Measurements from ENCODE around the gene MAP2K5.

MAP2K5 gene

DNA sequence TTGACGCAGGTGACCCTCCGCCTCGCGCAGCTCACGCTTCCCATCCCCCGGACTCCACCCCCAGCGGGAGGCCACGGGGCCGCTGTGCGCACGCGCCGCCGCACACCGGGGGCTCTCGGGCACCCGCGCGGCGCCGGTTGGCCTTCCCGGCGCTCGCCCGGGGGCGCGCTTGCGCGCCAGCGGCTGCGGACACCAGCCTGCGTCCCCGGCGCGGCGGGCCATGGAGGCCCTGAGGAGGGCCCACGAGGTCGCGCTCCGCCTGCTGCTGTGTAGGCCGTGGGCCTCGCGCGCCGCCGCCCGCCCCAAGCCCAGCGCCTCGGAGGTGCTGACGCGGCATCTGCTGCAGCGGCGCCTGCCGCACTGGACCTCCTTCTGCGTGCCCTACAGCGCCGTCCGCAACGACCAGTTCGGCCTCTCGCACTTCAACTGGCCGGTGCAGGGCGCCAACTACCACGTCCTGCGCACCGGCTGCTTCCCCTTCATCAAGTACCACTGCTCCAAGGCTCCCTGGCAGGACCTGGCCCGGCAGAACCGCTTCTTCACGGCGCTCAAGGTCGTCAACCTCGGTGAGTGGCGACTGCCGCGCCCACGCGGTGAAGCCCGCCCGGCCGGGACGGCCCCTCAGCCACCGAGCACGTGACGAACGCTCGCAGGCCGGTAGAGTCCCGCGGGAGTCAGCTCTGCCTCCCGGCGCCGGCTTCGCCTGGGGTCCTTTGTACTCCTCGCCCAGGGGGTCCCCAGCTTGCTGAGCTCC is 21.3 kb upstream of the MAP2K5 start, which contains the start of gene C15orf61 (continued):
- TF ChIP-seq ZNF768 (tag by site-specific recombination; IDR thresholded peaks at IDR 0.05) (peak; percentile 39; the same call in 1 of the 2 replicates), ZNF266 (tag by site-specific recombination; IDR thresholded peaks at IDR 0.05; ENCODE audit: low read depth) (no peak), ZSCAN16 (tag by site-specific recombination; IDR thresholded peaks at IDR 0.05) (peak; percentile 80), ZNF76 (tag by site-specific recombination; IDR thresholded peaks at IDR 0.05; ENCODE audit: borderline replicate concordance, low read depth) (peak; percentile 48; the same call in 1 of the 2 replicates), ZSCAN23 (tag by site-specific recombination; IDR thresholded peaks at IDR 0.05) (no peak; the same call in 1 of the 2 replicates), ZNF48 (tag by site-specific recombination; IDR thresholded peaks at IDR 0.05) (no peak), ZNF792 (tag by site-specific recombination; IDR thresholded peaks at IDR 0.05) (peak; percentile 91), ZNF560 (tag by site-specific recombination; IDR thresholded peaks at IDR 0.05; ENCODE audit: borderline replicate concordance) (no peak), ZNF423 (tag by site-specific recombination; IDR thresholded peaks at IDR 0.05) (peak; percentile 97), ZNF654 (tag by site-specific recombination; IDR thresholded peaks at IDR 0.05; ENCODE audit: low read depth) (no peak), ZBTB48 (tag by site-specific recombination; IDR thresholded peaks at IDR 0.05) (peak; percentile 93), ZNF155 (tag by site-specific recombination; IDR thresholded peaks at IDR 0.05) (no peak), ZNF121 (tag by site-specific recombination; IDR thresholded peaks at IDR 0.05) (peak; percentile 91), FEZF1 (tag by site-specific recombination; IDR thresholded peaks at IDR 0.05) (peak; percentile 16; the same call in 1 of the 2 replicates), ZNF274 (IDR thresholded peaks at IDR 0.05; ENCODE audit: low read length) (no peak), ZNF274 (tag by site-specific recombination; IDR thresholded peaks at IDR 0.05; ENCODE audit: borderline replicate concordance) (no peak), ZNF214 (tag by site-specific recombination; IDR thresholded peaks at IDR 0.05; ENCODE audit: borderline replicate concordance) (no peak), ZNF585B (tag by site-specific recombination; IDR thresholded peaks at IDR 0.05) (peak; percentile 22; the same call in 1 of the 2 replicates)
- TF ChIP-seq, protein P1, sequence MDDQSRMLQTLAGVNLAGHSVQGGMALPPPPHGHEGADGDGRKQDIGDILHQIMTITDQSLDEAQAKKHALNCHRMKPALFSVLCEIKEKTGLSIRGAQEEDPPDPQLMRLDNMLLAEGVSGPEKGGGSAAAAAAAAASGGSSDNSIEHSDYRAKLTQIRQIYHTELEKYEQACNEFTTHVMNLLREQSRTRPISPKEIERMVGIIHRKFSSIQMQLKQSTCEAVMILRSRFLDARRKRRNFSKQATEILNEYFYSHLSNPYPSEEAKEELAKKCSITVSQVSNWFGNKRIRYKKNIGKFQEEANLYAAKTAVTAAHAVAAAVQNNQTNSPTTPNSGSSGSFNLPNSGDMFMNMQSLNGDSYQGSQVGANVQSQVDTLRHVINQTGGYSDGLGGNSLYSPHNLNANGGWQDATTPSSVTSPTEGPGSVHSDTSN (CRISPR knock-in tag; IDR thresholded peaks at IDR 0.05): 0 out of 2 replicates have a peak, but pooled peaks have one; percentile 69
- TF ChIP-seq, protein P2, sequence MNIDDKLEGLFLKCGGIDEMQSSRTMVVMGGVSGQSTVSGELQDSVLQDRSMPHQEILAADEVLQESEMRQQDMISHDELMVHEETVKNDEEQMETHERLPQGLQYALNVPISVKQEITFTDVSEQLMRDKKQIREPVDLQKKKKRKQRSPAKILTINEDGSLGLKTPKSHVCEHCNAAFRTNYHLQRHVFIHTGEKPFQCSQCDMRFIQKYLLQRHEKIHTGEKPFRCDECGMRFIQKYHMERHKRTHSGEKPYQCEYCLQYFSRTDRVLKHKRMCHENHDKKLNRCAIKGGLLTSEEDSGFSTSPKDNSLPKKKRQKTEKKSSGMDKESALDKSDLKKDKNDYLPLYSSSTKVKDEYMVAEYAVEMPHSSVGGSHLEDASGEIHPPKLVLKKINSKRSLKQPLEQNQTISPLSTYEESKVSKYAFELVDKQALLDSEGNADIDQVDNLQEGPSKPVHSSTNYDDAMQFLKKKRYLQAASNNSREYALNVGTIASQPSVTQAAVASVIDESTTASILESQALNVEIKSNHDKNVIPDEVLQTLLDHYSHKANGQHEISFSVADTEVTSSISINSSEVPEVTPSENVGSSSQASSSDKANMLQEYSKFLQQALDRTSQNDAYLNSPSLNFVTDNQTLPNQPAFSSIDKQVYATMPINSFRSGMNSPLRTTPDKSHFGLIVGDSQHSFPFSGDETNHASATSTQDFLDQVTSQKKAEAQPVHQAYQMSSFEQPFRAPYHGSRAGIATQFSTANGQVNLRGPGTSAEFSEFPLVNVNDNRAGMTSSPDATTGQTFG (tag by site-specific recombination; IDR thresholded peaks at IDR 0.05; ENCODE audit: borderline replicate concordance): peak; percentile 21; the same call in 1 of the 2 replicates
- TF ChIP-seq, protein P3, sequence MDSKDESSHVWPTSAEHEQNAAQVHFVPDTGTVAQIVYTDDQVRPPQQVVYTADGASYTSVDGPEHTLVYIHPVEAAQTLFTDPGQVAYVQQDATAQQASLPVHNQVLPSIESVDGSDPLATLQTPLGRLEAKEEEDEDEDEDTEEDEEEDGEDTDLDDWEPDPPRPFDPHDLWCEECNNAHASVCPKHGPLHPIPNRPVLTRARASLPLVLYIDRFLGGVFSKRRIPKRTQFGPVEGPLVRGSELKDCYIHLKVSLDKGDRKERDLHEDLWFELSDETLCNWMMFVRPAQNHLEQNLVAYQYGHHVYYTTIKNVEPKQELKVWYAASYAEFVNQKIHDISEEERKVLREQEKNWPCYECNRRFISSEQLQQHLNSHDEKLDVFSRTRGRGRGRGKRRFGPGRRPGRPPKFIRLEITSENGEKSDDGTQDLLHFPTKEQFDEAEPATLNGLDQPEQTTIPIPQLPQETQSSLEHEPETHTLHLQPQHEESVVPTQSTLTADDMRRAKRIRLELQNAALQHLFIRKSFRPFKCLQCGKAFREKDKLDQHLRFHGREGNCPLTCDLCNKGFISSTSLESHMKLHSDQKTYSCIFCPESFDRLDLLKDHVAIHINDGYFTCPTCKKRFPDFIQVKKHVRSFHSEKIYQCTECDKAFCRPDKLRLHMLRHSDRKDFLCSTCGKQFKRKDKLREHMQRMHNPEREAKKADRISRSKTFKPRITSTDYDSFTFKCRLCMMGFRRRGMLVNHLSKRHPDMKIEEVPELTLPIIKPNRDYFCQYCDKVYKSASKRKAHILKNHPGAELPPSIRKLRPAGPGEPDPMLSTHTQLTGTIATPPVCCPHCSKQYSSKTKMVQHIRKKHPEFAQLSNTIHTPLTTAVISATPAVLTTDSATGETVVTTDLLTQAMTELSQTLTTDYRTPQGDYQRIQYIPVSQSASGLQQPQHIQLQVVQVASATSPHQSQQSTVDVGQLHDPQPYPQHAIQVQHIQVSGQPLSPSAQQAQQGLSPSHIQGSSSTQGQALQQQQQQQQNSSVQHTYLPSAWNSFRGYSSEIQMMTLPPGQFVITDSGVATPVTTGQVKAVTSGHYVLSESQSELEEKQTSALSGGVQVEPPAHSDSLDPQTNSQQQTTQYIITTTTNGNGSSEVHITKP (tag by site-specific recombination; IDR thresholded peaks at IDR 0.05): no peak
- TF ChIP-seq, protein P4, sequence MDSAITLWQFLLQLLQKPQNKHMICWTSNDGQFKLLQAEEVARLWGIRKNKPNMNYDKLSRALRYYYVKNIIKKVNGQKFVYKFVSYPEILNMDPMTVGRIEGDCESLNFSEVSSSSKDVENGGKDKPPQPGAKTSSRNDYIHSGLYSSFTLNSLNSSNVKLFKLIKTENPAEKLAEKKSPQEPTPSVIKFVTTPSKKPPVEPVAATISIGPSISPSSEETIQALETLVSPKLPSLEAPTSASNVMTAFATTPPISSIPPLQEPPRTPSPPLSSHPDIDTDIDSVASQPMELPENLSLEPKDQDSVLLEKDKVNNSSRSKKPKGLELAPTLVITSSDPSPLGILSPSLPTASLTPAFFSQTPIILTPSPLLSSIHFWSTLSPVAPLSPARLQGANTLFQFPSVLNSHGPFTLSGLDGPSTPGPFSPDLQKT (IDR thresholded peaks at IDR 0.05; ENCODE audit: borderline replicate concordance, low read depth, low read length): no peak
- TF ChIP-seq, protein P5, sequence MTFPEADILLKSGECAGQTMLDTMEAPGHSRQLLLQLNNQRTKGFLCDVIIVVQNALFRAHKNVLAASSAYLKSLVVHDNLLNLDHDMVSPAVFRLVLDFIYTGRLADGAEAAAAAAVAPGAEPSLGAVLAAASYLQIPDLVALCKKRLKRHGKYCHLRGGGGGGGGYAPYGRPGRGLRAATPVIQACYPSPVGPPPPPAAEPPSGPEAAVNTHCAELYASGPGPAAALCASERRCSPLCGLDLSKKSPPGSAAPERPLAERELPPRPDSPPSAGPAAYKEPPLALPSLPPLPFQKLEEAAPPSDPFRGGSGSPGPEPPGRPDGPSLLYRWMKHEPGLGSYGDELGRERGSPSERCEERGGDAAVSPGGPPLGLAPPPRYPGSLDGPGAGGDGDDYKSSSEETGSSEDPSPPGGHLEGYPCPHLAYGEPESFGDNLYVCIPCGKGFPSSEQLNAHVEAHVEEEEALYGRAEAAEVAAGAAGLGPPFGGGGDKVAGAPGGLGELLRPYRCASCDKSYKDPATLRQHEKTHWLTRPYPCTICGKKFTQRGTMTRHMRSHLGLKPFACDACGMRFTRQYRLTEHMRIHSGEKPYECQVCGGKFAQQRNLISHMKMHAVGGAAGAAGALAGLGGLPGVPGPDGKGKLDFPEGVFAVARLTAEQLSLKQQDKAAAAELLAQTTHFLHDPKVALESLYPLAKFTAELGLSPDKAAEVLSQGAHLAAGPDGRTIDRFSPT (tag by site-specific recombination; IDR thresholded peaks at IDR 0.05): peak; percentile 90
- TF ChIP-seq, protein P6, sequence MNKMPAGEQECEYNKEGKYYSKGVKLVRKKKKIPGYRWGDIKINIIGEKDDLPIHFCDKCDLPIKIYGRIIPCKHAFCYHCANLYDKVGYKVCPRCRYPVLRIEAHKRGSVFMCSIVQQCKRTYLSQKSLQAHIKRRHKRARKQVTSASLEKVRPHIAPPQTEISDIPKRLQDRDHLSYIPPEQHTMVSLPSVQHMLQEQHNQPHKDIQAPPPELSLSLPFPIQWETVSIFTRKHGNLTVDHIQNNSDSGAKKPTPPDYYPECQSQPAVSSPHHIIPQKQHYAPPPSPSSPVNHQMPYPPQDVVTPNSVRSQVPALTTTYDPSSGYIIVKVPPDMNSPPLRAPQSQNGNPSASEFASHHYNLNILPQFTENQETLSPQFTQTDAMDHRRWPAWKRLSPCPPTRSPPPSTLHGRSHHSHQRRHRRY (tag by site-specific recombination; IDR thresholded peaks at IDR 0.05): no peak
- TF ChIP-seq, protein P7, sequence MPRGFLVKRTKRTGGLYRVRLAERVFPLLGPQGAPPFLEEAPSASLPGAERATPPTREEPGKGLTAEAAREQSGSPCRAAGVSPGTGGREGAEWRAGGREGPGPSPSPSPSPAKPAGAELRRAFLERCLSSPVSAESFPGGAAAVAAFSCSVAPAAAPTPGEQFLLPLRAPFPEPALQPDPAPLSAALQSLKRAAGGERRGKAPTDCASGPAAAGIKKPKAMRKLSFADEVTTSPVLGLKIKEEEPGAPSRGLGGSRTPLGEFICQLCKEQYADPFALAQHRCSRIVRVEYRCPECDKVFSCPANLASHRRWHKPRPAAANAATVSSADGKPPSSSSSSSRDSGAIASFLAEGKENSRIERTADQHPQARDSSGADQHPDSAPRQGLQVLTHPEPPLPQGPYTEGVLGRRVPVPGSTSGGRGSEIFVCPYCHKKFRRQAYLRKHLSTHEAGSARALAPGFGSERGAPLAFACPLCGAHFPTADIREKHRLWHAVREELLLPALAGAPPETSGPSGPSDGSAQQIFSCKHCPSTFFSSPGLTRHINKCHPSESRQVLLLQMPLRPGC (tag by site-specific recombination; IDR thresholded peaks at IDR 0.05): peak; percentile 82
